Measurements from ENCODE around the gene GCAT. TPM values are rescaled to one million over a fixed set of nuclear protein-coding genes. Genes with fewer than 3 reads are reported as not detected.

GCAT gene
- polyA plus RNA-seq (12.2 and 13.0 TPM in 2 replicates), polyA minus RNA-seq (11.9 and 12.2 TPM in 2 replicates)

- H3K4me3 ChIP-seq (ENCODE audit: low read length), result peak within 1 kb of the TSS; percentile 90
Measured at GRCh38 chr22:37807410-37808293, at the start of gene GCAT. GCAT (plus strand) TSS chr22:37807934; CDS start chr22:37807968, 34 bp downstream.

DNA sequence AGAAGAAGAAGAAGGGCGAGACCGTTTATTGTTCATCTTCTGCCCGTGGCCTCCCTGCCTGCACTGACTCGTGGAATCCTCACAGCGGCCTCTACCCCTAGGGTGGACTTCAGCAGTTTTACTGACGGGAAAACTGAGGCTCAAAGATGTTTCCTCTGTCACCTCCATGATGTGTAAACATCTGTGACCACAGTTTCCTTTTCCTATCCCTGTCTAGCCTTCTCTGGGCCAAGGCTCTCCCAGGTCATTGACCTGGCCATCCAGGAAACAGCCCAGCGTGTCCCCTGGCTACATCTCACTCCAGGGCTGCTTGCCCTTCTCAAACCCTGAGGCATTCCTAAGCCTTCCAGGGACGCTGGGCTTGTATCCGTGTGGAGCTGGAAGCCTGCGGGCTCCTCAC, 49.0 kb upstream of the GCAT start:
- Histone ChIP-seq H3K9ac (ENCODE audit: low read length) (no peak overlapping the region), H3K9me3 (ENCODE audit: low read length) (no peaks in the 10 kb centered on the region), H3K79me2 (replicated peaks; ENCODE audit: insufficient read depth, low read length) (no peaks in the 10 kb centered on the region), H4K20me1 (ENCODE audit: insufficient read depth) (no peaks in the 10 kb centered on the region), H3K4me2 (ENCODE audit: low read length) (no peak overlapping the region), H3K27ac (ENCODE audit: low read length) (no peak overlapping the region), H3K27me3 (ENCODE audit: insufficient read depth, low read depth, low read length) (no peaks in the 10 kb centered on the region), H3K9me2 (ENCODE audit: insufficient read depth, low read length) (no peaks in the 10 kb centered on the region), H3K4me3 (ENCODE audit: low read length) (no peak overlapping the region), H3K36me3 (ENCODE audit: insufficient read depth, low read length) (no peaks in the 10 kb centered on the region), H3F3A (ENCODE audit: insufficient read depth, low read length, poor library complexity, severe bottlenecking) (no peaks in the 10 kb centered on the region), H2AFZ (ENCODE audit: low read depth, low read length) (no peak overlapping the region)
- TF ChIP-seq EZH2 (IDR thresholded peaks at IDR 0.05; ENCODE audit: borderline replicate concordance, insufficient read depth, low read length, poor library complexity, severe bottlenecking) (no peak), CTCF (IDR thresholded peaks at IDR 0.05; ENCODE audit: poor library complexity, severe bottlenecking) (no peak)

More at GRCh38 chr22:37807410-37808293, at the start of gene GCAT:
- Histone ChIP-seq H3K9me3 (ENCODE audit: low read length) (no peaks in the 10 kb centered on the region), H2AFZ (ENCODE audit: low read depth, low read length) (no peak within 1 kb of the TSS), H3K4me2 (ENCODE audit: low read length) (peak within 1 kb of the TSS; percentile 56), H3K9ac (ENCODE audit: low read length) (peak within 1 kb of the TSS; percentile 59), H3K9me2 (ENCODE audit: insufficient read depth, low read length) (no peaks in the 10 kb centered on the region), H3K27ac (ENCODE audit: low read length) (no peak within 1 kb of the TSS), H3F3A (ENCODE audit: insufficient read depth, low read length, poor library complexity, severe bottlenecking) (peaks cover 8% of the 10 kb centered on the region), H3K79me2 (replicated peaks; ENCODE audit: insufficient read depth, low read length) (no peaks in the 10 kb centered on the region), H4K20me1 (ENCODE audit: insufficient read depth) (no peaks in the 10 kb centered on the region), H3K27me3 (ENCODE audit: insufficient read depth, low read depth, low read length) (peaks cover 42% of the 10 kb centered on the region), H3K36me3 (ENCODE audit: insufficient read depth, low read length) (no peaks in the 10 kb centered on the region)
- TF ChIP-seq RAD21 (conservative IDR thresholded peaks at IDR 0.05) (peak; percentile 35), MXI1 (conservative IDR thresholded peaks at IDR 0.05; ENCODE audit: poor library complexity, severe bottlenecking) (peak; percentile 95), POLR2AphosphoS5 (IDR thresholded peaks at IDR 0.05) (peak; percentile 62), SMC3 (conservative IDR thresholded peaks at IDR 0.05; ENCODE audit: poor library complexity) (no peak), REST (IDR thresholded peaks at IDR 0.05; ENCODE audit: borderline replicate concordance) (no peak)

Measured in neural cell (in vitro differentiated cells).